GM23248 (cell line): ENCODE measurements around the gene AADAC.

Experiments used
- EZH2 ChIP-seq: fragments of 200-600 bp; sonication (generic); IDR thresholded peaks from 2 replicates; pipeline ENCODE4 v1.6.1; 2018; ENCODE audit warnings: antibody characterized with exemption, mild to moderate bottlenecking; ENCODE audit not compliant: insufficient read depth, poor library complexity, severe bottlenecking
- EZH2phosphoT487 ChIP-seq: fragments of 200-600 bp; sonication (generic); IDR thresholded peaks from 2 replicates; pipeline ENCODE4 v1.6.1; 2018; ENCODE audit warnings: antibody characterized with exemption, moderate library complexity, mild to moderate bottlenecking, low read depth; ENCODE audit not compliant: insufficient read depth

- TF ChIP-seq EZH2, result no peak
- no peak for TF ChIP-seq EZH2phosphoT487
Observed at GRCh38 chr3:151806838-151807237, 7.1 kb upstream of the AADAC start.
